Measurements from ENCODE around the gene CD40.

- TF ChIP-seq EP300 (IDR thresholded peaks at IDR 0.05): no peak
- TF ChIP-seq NR3C1 (IDR thresholded peaks at IDR 0.05): no peak
- TF ChIP-seq PBX3 (IDR thresholded peaks at IDR 0.05): no peak
- no peak for TF ChIP-seq HOXA7 (CRISPR knock-in tag; IDR thresholded peaks at IDR 0.05)
- TF ChIP-seq CTCF (IDR thresholded peaks at IDR 0.05): no peak
Observed at GRCh38 chr20:46178891-46179290, 60.8 kb downstream of the CD40 start.

Measured in A549 (cell line).